Spleen (tissue), 11 donors: ENCODE measurements around the gene LYRM1. TPM values are rescaled to one million over a fixed set of nuclear protein-coding genes. Genes with fewer than 3 reads are reported as not detected.

Experiments
- DNase-seq: peaks from one replicate; pipeline ENCODE4 v3.0.0-alpha.2; 2020
- H3K27ac ChIP-seq, 8 donors: fragments of 200-600 bp; sonication (generic) in 7 of 8; 1 replicate in 4 of 8; 2 replicates in 4 of 8; pipeline versions ENCODE4 v1.5.0 to v1.8.0; 2016 to 2021; ENCODE audit warnings: inconsistent platforms in 4 of 8, mild to moderate bottlenecking in 4 of 8, moderate library complexity in 1 of 8
- H3K27me3 ChIP-seq, 7 donors: fragments of 200-600 bp; sonication (generic) in 6 of 7; replicated peaks in 1 of 7; 1 replicate in 4 of 7; 2 replicates in 3 of 7; pipeline versions ENCODE4 v1.5.0 to v1.8.0; 2016 to 2021; ENCODE audit warnings: inconsistent platforms in 3 of 7, mild to moderate bottlenecking in 1 of 7
- H3K36me3 ChIP-seq, 6 donors: fragments of 200-600 bp; sonication (generic) in 5 of 6; 1 replicate in 4 of 6; 2 replicates in 2 of 6; pipeline versions ENCODE4 v1.5.0 to v1.8.0; 2016 to 2021; ENCODE audit warnings: inconsistent platforms in 2 of 6
- H3K4me1 ChIP-seq, 6 donors: fragments of 200-600 bp; sonication (generic) in 5 of 6; 1 replicate in 3 of 6; 2 replicates in 3 of 6; pipeline versions ENCODE4 v1.5.0 to v1.8.0; 2016 to 2021; ENCODE audit warnings: inconsistent platforms in 3 of 6
- H3K4me3 ChIP-seq, 8 donors: fragments of 200-600 bp; sonication (generic) in 7 of 8; 1 replicate in 4 of 8; 2 replicates in 4 of 8; pipeline versions ENCODE4 v1.5.0 to v1.8.0; 2016 to 2021; ENCODE audit warnings: inconsistent platforms in 4 of 8, mild to moderate bottlenecking in 4 of 8, moderate library complexity in 2 of 8
- H3K9me3 ChIP-seq, 8 donors: fragments of 200-600 bp; sonication (generic) in 7 of 8; 1 replicate in 4 of 8; 2 replicates in 4 of 8; pipeline versions ENCODE4 v1.5.0 to v1.8.0; 2016 to 2021; ENCODE audit warnings: inconsistent platforms in 4 of 8
- CTCF ChIP-seq, 11 experiments: fragments of 200-600 bp in 7 of 11; fragments of 450-650 bp in 4 of 11; sonication (generic) in 4 of 11; IDR thresholded peaks in 8 of 11; conservative IDR thresholded peaks in 3 of 11; 1 replicate in 7 of 11; 2 replicates in 4 of 11; pipeline versions ENCODE4 v1.4.0 to v1.8.0; 2016 to 2021; ENCODE audit warnings: antibody characterized with exemption in 11 of 11, inconsistent platforms in 4 of 11, mild to moderate bottlenecking in 1 of 11
- POLR2A ChIP-seq, 3 donors: fragments of 450-650 bp; IDR thresholded peaks; one replicate each; pipeline ENCODE4 v1.5.1; 2017; ENCODE audit warnings: antibody characterized with exemption in 3 of 3, mild to moderate bottlenecking in 1 of 3
- POLR2AphosphoS5 ChIP-seq, 3 donors: sonication (generic); formaldehyde crosslinking; IDR thresholded peaks; one replicate each; pipeline ENCODE4 v1.5.1; 2017; ENCODE audit warnings: antibody characterized with exemption in 3 of 3
- WGBS, 5 donors: extraction: QIAGEN DNeasy Blood & Tissue Kit in 3 of 5; methylation state at CpG; one replicate each; pipeline versions ENCODE4 v1.1.5 to v1.1.7; 2013 to 2018; 5-methylcytosine and 5-hydroxymethylcytosine counted together
- intact Hi-C: fragments of 100-400 bp; cut with DNase I; formaldehyde crosslinking; loops from one replicate; pipeline ENCODE4 v1.15.0; 2023; ENCODE audit warnings: low total_unique reads
- polyA plus RNA-seq, 3 donors: library from polyadenylated mRNA; stranded (reverse); fragments of 200-250 nt; gene quantifications; one replicate each; pipeline ENCODE4 v1.2.1, GENCODE V29; 2013
- total RNA-seq, 7 donors: library from RNA; depleted of rRNA in 3 of 7; stranded (reverse); fragments of >200 nt in 3 of 7; fragmentation: NEBNext Ultra II Directional in 4 of 7; extraction: Animal tissue kit (Norgen Biotek cat#: 25700) in 4 of 7; gene quantifications; one replicate each; pipeline versions ENCODE4 v1.1.0 to v1.2.1, GENCODE V29; 2016 to 2021
- donor health status: healthy with polysubstance abuse.
- donor health status: DM: no; HTN: no; CAD: no; lungs with moderate emphysema.
- donor health status: DM: no; HTN: no; CAD: no.
- donor health status: Bipolar disorder and iron deficiency.
- donor health status: healthy.
- donor health status: DM: no; HTN: no; CAD: no.
- donor health status: DM: yes; HTN: yes; CAD: no.

Gene LYRM1
- total and polyA plus RNA-seq, 10 donors: 15.3 to 47.2 (median 23.3) TPM

DNA sequence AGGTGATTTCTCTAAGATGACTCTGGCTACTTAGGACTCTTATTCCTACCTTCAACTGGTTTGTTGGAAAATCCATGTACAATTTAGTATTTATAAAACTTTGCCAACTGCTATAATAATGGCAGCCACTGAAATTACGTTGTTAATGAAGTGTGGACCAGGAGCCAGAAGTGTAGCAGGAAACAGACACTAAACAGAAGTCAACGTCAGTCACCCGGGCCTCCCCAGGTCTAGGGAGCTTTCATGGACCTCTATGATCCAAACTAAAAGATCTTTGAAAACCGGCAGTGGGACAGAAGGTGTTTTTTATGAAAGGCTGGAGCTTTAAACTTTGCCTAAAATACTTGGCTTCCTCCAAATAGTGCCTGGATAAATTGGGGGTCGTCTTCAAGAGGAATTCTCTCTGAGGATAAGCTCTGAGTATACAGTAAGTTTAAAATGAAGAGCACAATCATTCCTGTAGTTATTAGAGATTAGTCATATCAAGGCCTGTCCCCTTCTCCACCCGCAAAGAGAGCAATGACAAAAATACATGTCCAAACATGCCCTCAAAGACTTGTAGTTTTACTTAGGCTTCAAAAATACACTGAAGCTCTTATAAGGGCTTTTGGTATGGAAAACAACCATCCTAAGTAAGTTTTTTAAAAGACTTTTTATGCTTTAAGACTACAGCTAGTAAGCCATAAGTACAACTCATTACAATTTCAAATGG lies 35.0 kb upstream of the LYRM1 start:
- DNase-seq: no peak
- peaks cover 7 to 55% (median 29%) of the 10 kb centered on the region in 6 donors for H3K4me1 ChIP-seq
- TF ChIP-seq POLR2AphosphoS5 (IDR thresholded peaks at IDR 0.05): no peak
- no peak for TF ChIP-seq POLR2A (IDR thresholded peaks at IDR 0.05)
- TF ChIP-seq CTCF (IDR thresholded peaks at IDR 0.05 in 8 of 11, conservative IDR thresholded peaks at IDR 0.05 in 3 of 11): no peak
- 63 to 84% (median 70%) methylated on average over 6 of the region's 6 CpGs for WGBS, 5 donors
- no peaks in the 10 kb centered on the region for H3K27me3 ChIP-seq
- no peaks in the 10 kb centered on the region for H3K9me3 ChIP-seq
- H3K27ac ChIP-seq: peak overlapping the region in 2 of 8 donors; percentile 7 to 16
- intact Hi-C loops: no loop called here
- H3K4me3 ChIP-seq: no peak overlapping the region
- peaks cover 0 to 22% (median 14%) of the 10 kb centered on the region in 6 donors for H3K36me3 ChIP-seq

DNA sequence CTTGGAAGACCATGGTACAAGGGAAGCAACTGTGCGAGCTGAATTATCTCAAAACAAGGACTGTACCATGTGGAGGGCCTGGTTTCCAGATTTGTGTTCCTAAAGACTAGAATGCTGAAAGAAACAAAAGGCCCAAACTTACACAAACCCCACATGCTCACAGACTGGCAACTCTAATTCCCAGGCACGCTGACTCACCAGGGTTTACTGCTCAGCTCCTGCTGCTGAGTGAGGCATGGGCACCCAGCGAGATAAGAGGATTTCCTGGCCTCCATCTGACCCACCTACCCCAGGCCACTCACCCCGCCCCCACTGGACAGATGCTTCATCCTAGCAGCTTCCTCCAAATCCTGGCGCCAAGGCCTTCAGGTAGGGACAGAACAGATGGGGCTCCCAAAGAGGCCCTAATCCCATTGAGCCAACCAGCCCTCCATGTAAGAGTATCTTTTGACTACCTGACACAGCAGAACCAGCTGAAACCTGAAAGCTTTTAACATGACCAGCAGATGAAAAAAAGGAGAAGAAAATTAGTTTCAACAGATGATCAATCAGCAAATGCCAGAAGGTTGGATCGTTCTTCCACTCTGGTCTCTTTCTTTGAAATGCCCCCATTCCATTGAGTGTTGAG lies 34.3 kb upstream of the LYRM1 start:
- Histone ChIP-seq H3K36me3 (peaks cover 0 to 15% (median 12%) of the 10 kb centered on the region in 6 donors), H3K4me3 (no peak overlapping the region), H3K27me3 (no peaks in the 10 kb centered on the region), H3K9me3 (no peaks in the 10 kb centered on the region), H3K4me1 (peaks cover 7 to 62% (median 31%) of the 10 kb centered on the region in 6 donors), H3K27ac (peak overlapping the region in 2 of 8 donors; percentile 7 to 16)
- no peak for DNase-seq
- intact Hi-C loops: no loop called here
- WGBS, 5 donors: 64 to 83% (median 79%) methylated on average over 6 of the region's 6 CpGs
- TF ChIP-seq POLR2A (IDR thresholded peaks at IDR 0.05): no peak

GRCh38 chr16:20866801-20867200 lies 33.8 kb upstream of the LYRM1 start:
- TF ChIP-seq POLR2A (IDR thresholded peaks at IDR 0.05): no peak
- TF ChIP-seq POLR2AphosphoS5 (IDR thresholded peaks at IDR 0.05): no peak
- TF ChIP-seq CTCF (IDR thresholded peaks at IDR 0.05 in 8 of 11, conservative IDR thresholded peaks at IDR 0.05 in 3 of 11): no peak

GRCh38 chr16:20867585-20867984 lies 33.0 kb upstream of the LYRM1 start:
- TF ChIP-seq POLR2A (IDR thresholded peaks at IDR 0.05): no peak
- no peak for TF ChIP-seq POLR2AphosphoS5 (IDR thresholded peaks at IDR 0.05)
- no peak for TF ChIP-seq CTCF (IDR thresholded peaks at IDR 0.05 in 8 of 11, conservative IDR thresholded peaks at IDR 0.05 in 3 of 11)
- Histone ChIP-seq H3K4me1 (peaks cover 8 to 75% (median 33%) of the 10 kb centered on the region in 6 donors), H3K36me3 (peaks cover 0 to 2% (median 0%) of the 10 kb centered on the region in 6 donors), H3K27ac (peak overlapping the region in 1 of 8 donors; percentile 15), H3K4me3 (no peak overlapping the region), H3K9me3 (no peaks in the 10 kb centered on the region), H3K27me3 (no peaks in the 10 kb centered on the region)
- WGBS, 5 donors: 78 to 96% (median 88%) methylated on average over 2 of the region's 2 CpGs
- no peak for DNase-seq
- intact Hi-C loops: no loop called here

More at GRCh38 chr16:20866801-20867200, 33.8 kb upstream of the LYRM1 start:
- Histone ChIP-seq H3K36me3 (peaks cover 0 to 10% (median 6%) of the 10 kb centered on the region in 6 donors), H3K4me1 (peaks cover 8 to 68% (median 31%) of the 10 kb centered on the region in 6 donors), H3K4me3 (no peak overlapping the region), H3K9me3 (no peaks in the 10 kb centered on the region), H3K27me3 (no peaks in the 10 kb centered on the region), H3K27ac (peak overlapping the region in 1 of 8 donors; percentile 7)
- 69 to 82% (median 80%) methylated on average over 3 of the region's 3 CpGs for WGBS, 5 donors
- intact Hi-C loops: no loop called here
- DNase-seq: no peak
